ENCODE measurements around the gene ZBTB26.

GRCh38 chr9:122944960-122945888 is 13.9 kb upstream of the ZBTB26 start:
- TF ChIP-seq, protein P1, sequence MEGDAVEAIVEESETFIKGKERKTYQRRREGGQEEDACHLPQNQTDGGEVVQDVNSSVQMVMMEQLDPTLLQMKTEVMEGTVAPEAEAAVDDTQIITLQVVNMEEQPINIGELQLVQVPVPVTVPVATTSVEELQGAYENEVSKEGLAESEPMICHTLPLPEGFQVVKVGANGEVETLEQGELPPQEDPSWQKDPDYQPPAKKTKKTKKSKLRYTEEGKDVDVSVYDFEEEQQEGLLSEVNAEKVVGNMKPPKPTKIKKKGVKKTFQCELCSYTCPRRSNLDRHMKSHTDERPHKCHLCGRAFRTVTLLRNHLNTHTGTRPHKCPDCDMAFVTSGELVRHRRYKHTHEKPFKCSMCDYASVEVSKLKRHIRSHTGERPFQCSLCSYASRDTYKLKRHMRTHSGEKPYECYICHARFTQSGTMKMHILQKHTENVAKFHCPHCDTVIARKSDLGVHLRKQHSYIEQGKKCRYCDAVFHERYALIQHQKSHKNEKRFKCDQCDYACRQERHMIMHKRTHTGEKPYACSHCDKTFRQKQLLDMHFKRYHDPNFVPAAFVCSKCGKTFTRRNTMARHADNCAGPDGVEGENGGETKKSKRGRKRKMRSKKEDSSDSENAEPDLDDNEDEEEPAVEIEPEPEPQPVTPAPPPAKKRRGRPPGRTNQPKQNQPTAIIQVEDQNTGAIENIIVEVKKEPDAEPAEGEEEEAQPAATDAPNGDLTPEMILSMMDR (IDR thresholded peaks at IDR 0.05): no peak
- TF ChIP-seq EZH2 (IDR thresholded peaks at IDR 0.05; ENCODE audit: borderline replicate concordance, insufficient read depth, low read depth, low read length, poor library complexity, severe bottlenecking): no peak
